Measurements from ENCODE around the gene ADORA2A.

Gene ADORA2A

GRCh38 chr22:24433001-24433827 is 5.8 kb downstream of the ADORA2A start:
- no peak for DNase-seq (ENCODE audit: low read depth)

- DNase-seq (ENCODE audit: low read depth) = no peak
Measured at GRCh38 chr22:24433828-24434470, 6.5 kb downstream of the ADORA2A start.

DNA sequence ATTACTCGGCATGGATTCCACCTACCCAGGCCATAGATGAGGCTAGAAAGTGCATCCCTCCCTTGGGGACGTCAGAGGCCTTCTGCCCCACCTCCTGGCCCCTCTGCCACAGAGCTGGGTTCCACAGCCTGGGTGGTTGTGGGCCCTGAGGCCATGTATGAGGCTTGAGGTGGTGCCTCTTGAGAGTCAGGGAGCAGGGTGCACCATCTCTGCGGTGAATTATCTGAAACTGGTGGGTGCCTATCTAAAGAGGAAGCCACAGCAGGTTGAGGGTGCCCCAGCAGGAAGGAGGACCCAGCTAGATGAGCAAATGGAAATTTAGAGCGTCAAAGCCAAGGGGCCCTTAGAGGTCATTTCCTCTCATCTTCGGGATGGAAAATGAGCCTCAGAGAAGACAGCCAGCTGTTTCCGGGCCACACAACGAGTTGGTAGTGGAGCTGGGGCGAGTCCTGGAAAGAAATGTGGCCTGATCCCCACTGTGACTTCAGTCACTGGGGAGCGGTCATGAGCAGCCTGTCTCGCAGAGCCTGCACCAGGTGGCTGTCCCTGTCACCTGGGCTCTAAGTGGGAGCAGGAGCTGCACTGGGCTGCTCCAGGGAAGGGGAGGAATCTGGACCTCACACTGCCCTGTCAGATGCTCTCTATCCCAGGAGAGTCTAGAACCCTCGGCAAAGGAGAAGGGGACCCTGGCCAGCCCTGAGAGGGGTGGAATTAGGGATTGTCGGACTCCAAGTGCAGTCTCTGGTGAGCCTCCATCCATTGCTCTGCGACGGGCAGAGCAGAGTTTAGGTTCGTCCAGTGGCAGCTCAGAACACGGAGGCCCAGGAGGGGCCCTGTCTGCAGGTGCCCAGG is 7.3 kb downstream of the ADORA2A start:
- no peak for DNase-seq (ENCODE audit: low read depth)

GRCh38 chr22:24435323-24435645 is 7.9 kb downstream of the ADORA2A start:
- DNase-seq (ENCODE audit: low read depth) = no peak

DNA sequence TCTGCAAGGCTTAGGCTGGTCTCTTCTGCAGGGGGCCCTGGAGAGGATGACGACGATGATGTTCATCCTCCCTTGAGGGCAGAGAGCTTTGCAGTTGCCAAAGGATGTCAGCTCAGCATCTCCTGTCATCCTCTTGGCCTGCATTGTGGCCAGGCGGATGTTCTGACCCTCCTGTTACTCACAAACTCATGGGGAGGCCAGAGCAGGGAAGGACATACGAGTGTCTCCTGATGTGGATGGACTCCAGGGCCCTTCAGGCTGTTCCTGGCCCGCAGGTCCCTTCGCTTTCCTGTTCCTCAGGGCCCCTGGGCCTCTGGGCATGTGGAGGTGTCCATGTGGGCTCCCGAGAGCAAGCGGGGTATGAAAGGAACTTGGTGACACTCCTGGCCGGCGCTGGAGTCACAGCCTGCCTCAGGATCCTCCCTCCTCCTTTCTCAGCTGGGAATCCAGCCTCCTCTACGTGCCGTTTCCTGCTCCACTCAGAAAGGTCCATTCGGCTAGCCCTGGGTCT is 8.5 kb downstream of the ADORA2A start:
- no peak for DNase-seq (ENCODE audit: low read depth)

DNA sequence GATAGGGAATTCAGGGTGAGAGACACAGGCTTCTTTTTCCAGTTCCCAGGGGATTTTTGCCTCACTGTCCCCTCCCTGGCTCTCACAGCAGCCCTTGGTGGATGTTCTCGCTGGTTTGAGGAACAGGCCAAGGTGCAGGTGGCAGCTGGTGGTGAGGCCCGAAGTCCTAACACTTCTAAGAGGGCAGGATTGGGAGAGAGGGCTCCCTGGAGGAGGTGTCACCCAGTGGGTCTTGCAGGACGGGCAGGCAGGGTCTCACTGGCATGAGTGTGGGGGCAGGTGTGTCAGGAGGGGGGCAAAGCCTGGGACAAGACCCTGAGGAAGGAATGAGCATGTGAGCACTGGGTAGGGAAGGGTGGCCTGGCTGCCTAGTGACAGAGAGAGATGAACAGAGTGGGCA is 9.2 kb downstream of the ADORA2A start:
- no peak for DNase-seq (ENCODE audit: low read depth)

- DNase-seq (ENCODE audit: low read depth) = no peak
Measured at GRCh38 chr22:24437091-24437490, 9.7 kb downstream of the ADORA2A start.

DNA sequence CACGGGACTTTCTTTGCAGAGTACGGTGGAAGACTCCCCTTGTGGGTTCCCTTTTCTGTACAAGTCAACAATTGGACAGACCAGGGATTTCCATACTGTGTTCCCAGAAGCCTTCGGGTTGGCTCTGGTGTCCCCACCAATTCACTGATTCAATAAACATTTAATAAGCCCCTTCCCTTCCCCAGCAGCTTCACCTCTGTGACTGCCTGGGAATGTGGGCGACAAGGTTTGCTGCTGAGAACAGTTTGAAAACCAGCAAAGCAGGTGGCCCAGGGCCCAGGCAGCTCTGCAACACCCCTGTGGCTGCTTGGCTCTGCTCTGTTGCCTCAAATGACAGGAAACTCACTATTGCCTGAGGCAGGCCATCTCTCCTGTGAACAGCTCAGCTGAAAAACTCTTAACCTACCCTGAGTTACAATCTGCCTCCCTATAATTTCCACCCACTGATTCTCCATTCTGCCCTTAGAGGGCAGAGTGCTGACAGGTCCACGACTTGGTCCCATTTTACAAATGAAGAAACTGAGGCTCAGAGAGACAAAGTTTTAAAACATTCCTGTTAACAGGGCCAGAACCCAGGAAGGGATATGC is 10.4 kb downstream of the ADORA2A start:
- no peak for DNase-seq (ENCODE audit: low read depth)

- no peak for DNase-seq (ENCODE audit: low read depth)
Measured at GRCh38 chr22:24440270-24440717, 12.9 kb downstream of the ADORA2A start.

DNA sequence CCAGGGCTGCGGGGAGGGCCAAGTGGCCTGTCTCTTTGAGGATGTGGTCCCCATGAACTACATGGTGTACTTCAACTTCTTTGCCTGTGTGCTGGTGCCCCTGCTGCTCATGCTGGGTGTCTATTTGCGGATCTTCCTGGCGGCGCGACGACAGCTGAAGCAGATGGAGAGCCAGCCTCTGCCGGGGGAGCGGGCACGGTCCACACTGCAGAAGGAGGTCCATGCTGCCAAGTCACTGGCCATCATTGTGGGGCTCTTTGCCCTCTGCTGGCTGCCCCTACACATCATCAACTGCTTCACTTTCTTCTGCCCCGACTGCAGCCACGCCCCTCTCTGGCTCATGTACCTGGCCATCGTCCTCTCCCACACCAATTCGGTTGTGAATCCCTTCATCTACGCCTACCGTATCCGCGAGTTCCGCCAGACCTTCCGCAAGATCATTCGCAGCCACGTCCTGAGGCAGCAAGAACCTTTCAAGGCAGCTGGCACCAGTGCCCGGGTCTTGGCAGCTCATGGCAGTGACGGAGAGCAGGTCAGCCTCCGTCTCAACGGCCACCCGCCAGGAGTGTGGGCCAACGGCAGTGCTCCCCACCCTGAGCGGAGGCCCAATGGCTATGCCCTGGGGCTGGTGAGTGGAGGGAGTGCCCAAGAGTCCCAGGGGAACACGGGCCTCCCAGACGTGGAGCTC is 13.5 kb downstream of the ADORA2A start:
- DNase-seq (ENCODE audit: low read depth) = no peak

DNA sequence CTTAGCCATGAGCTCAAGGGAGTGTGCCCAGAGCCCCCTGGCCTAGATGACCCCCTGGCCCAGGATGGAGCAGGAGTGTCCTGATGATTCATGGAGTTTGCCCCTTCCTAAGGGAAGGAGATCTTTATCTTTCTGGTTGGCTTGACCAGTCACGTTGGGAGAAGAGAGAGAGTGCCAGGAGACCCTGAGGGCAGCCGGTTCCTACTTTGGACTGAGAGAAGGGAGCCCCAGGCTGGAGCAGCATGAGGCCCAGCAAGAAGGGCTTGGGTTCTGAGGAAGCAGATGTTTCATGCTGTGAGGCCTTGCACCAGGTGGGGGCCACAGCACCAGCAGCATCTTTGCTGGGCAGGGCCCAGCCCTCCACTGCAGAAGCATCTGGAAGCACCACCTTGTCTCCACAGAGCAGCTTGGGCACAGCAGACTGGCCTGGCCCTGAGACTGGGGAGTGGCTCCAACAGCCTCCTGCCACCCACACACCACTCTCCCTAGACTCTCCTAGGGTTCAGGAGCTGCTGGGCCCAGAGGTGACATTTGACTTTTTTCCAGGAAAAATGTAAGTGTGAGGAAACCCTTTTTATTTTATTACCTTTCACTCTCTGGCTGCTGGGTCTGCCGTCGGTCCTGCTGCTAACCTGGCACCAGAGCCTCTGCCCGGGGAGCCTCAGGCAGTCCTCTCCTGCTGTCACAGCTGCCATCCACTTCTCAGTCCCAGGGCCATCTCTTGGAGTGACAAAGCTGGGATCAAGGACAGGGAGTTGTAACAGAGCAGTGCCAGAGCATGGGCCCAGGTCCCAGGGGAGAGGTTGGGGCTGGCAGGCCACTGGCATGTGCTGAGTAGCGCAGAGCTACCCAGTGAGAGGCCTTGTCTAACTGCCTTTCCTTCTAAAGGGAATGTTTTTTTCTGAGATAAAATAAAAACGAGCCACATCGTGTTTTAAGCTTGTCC is 14.3 kb downstream of the ADORA2A start:
- no peak for DNase-seq (ENCODE audit: low read depth)

DNA sequence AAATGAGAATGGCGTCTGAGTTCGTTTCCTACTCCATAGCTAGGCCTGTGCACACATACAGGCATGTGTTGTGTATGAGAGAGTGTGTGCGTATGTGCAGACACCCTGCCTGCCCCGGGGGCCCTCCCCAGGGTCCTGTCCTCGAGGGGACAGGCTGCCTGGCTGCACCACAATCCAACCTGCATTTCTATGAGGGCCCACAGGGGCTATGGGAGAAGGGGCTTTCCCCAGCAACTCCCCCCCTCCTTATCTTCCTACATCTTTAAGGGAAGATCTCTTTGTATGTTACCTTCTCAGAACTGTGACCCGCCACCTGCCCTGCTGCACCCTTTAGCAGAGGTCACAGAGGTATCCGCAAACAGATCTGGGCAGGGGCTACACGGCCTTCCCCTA is 14.9 kb downstream of the ADORA2A start:
- no peak for DNase-seq (ENCODE audit: low read depth)

DNA sequence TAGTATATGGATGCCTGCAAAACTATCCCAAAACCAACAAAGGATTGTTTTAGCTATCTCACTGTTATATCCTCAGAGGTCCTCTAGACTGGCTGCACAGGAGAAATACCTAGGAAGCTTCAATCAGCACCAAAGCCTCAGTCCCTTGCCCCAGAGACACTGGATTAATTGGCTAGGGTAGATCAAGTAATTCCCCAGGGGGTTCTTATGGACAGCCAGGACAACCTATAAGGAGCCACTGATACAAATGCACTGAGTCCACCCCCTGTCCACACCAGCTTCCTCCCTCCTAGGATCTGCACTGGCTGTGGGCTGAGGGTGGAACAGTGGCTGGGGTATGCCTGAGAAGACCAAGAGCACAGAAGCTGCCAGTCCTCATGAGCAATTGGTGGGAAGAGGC is 16.3 kb downstream of the ADORA2A start:
- DNase-seq (ENCODE audit: low read depth) = no peak

GRCh38 chr22:24444251-24444650 is 16.9 kb downstream of the ADORA2A start:
- no peak for DNase-seq (ENCODE audit: low read depth)

DNA sequence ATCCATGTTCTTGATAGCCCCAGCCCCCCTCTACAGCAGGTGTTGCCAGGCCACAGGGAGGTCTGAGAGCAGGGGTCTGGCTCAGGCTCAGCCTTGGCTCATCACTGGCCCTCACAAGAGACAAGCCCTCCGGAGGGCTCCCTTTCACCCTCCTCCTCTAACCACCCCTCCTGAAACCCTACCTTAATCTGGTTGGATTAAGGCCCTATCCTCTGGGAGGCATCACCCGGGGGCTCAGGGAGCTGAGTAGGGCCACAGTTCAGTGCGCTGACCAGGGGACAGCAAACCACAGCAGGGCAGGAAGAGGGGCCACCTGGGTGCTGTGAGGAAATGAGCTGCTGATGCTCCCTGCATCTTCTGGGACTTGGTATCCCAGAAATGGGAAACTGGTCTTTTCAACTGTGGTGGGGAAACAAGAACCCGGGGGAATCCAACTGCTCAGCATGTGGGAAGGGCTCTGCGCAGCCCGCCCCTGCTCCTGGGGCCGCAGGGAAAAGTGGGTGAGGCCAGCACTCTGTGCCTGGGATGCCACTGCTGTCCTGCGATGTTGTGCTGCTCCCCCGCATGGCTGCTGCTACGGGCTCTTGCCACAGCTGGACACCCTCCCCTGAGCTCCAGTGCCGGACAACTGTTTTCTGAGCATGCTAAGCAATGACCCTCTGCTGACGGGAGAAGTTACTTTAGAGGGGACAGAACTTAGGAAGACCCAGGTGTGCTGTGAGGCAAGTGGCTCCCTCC is 17.5 kb downstream of the ADORA2A start:
- DNase-seq (ENCODE audit: low read depth) = no peak

- DNase-seq (ENCODE audit: low read depth) = no peak
Measured at GRCh38 chr22:24445481-24446259, 18.3 kb downstream of the ADORA2A start.

DNA sequence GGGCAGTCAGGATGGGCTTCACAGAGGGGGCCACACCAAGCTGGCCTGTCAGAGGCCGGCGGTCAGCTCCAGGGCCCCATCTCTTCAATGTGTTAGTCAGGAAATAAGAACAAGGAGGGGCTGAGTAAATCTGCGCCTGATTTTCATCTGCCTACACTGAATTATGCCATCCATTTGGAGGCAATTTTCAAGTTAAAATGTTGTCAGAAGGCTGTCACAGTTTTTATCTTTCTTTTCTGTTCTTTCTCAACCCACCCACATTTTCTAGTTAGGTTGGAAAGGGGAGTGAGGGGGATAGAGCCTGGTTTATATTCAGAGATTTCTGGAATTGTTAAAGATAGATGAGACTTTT is 18.8 kb downstream of the ADORA2A start:
- DNase-seq (ENCODE audit: low read depth) = no peak

- no peak for DNase-seq (ENCODE audit: low read depth)
Measured at GRCh38 chr22:24450610-24451009, 23.2 kb downstream of the ADORA2A start.

- DNase-seq (ENCODE audit: low read depth) = no peak
Measured at GRCh38 chr22:24451162-24451561, 23.8 kb downstream of the ADORA2A start.

All from GM04504 (cell line).